HepG2 (cell line): ENCODE results near the gene LIMK2. TPM values are rescaled to one million over a fixed set of nuclear protein-coding genes. Genes with fewer than 3 reads are reported as not detected.

Experiments
- ARID4A ChIP-seq: sonication (generic); formaldehyde crosslinking; IDR thresholded peaks from 2 replicates; pipeline ENCODE4 v1.5.0; 2020; ENCODE audit warnings: mild to moderate bottlenecking, missing genetic modification reagents, borderline replicate concordance
- GPN1 ChIP-seq: sonication (generic); formaldehyde crosslinking; IDR thresholded peaks from 2 replicates; pipeline ENCODE4 v1.5.1; 2020; ENCODE audit warnings: missing genetic modification reagents, borderline replicate concordance
- GZF1 ChIP-seq: sonication (generic); formaldehyde crosslinking; IDR thresholded peaks from 2 replicates; pipeline ENCODE4 v1.5.1; 2020; ENCODE audit warnings: mild to moderate bottlenecking, missing genetic modification reagents
- HCFC1 ChIP-seq: fragments of 150-350 bp; IDR thresholded peaks from 2 replicates; pipeline ENCODE4 v1.6.1; 2014; ENCODE audit warnings: low read depth, low read length
- PCBP2 ChIP-seq: fragments of 200-400 bp; formaldehyde crosslinking; optimal IDR thresholded peaks from 2 replicates; pipeline ENCODE3; 2018; ENCODE audit warnings: low read length, low read depth; ENCODE audit not compliant: poor library complexity, severe bottlenecking
- POGZ ChIP-seq: sonication (generic); formaldehyde crosslinking; IDR thresholded peaks from 2 replicates; pipeline ENCODE4 v1.4.0; 2020; ENCODE audit warnings: mild to moderate bottlenecking, missing genetic modification reagents
- TARDBP ChIP-seq: sonication (generic); formaldehyde crosslinking; IDR thresholded peaks from 2 replicates; pipeline ENCODE4 v1.8.0; 2022; ENCODE audit warnings: mild to moderate bottlenecking, missing genetic modification reagents
- ZNF280B ChIP-seq: sonication (generic); formaldehyde crosslinking; IDR thresholded peaks from 2 replicates; pipeline ENCODE4 v1.5.0; 2020; ENCODE audit warnings: missing genetic modification reagents, mild to moderate bottlenecking, borderline replicate concordance
- ZNF331 ChIP-seq: sonication (generic); formaldehyde crosslinking; IDR thresholded peaks from 2 replicates; pipeline ENCODE4 v1.4.0; 2020; ENCODE audit warnings: missing genetic modification reagents
- ZNF746 ChIP-seq: sonication (generic); formaldehyde crosslinking; IDR thresholded peaks from 2 replicates; pipeline ENCODE4 v1.8.0; 2022; ENCODE audit warnings: mild to moderate bottlenecking, missing genetic modification reagents
- ZXDC ChIP-seq: sonication (generic); formaldehyde crosslinking; IDR thresholded peaks from 2 replicates; pipeline ENCODE4 v1.5.0; 2020; ENCODE audit warnings: mild to moderate bottlenecking, missing genetic modification reagents
- ZZZ3 ChIP-seq: sonication (generic); formaldehyde crosslinking; IDR thresholded peaks from 2 replicates; pipeline ENCODE4 v1.4.0; 2020; ENCODE audit warnings: missing genetic modification reagents, mild to moderate bottlenecking, borderline replicate concordance
- polyA plus RNA-seq, 8 experiments: library from polyadenylated mRNA; depleted of rRNA in 3 of 8; stranded (reverse) in 7 of 8; unstranded in 1 of 8; fragments of >200 nt; fragmentation: Illumina TruSeq in 4 of 8; extraction: Trizol in 4 of 8; gene quantifications; 2 replicates each; pipeline versions ENCODE4 v1.2.1 to v1.2.3, GENCODE V29; 2011 to 2016; ENCODE audit warnings: low read depth in 4 of 8, missing spikeins in 1 of 8, mixed read lengths in 1 of 8; ENCODE audit not compliant: insufficient read depth in 1 of 8
- total RNA-seq, 5 experiments: library from RNA; depleted of rRNA; stranded (reverse); fragments of >200 nt; fragmentation: Illumina TruSeq; extraction: Trizol; gene quantifications; 2 replicates each; pipeline ENCODE4 v1.2.3, GENCODE V29; 2016; ENCODE audit warnings: low read depth in 1 of 5
- TF ChIP-seq, protein P1 (sequence below): sonication (generic); formaldehyde crosslinking; IDR thresholded peaks from 2 replicates; pipeline ENCODE4 v1.4.0; 2020; ENCODE audit warnings: missing genetic modification reagents, borderline replicate concordance
- TF ChIP-seq, protein P2 (sequence below): sonication (generic); formaldehyde crosslinking; conservative IDR thresholded peaks from 2 replicates; pipeline ENCODE4 v1.4.0; 2020; ENCODE audit warnings: missing genetic modification reagents

The LIMK2 gene
- total and polyA plus RNA-seq, 2 of the 13 experiments (the other 11 are each of a cell fraction or from before 2014, with no cell fraction given), result 20.9 to 29.8 TPM

DNA sequence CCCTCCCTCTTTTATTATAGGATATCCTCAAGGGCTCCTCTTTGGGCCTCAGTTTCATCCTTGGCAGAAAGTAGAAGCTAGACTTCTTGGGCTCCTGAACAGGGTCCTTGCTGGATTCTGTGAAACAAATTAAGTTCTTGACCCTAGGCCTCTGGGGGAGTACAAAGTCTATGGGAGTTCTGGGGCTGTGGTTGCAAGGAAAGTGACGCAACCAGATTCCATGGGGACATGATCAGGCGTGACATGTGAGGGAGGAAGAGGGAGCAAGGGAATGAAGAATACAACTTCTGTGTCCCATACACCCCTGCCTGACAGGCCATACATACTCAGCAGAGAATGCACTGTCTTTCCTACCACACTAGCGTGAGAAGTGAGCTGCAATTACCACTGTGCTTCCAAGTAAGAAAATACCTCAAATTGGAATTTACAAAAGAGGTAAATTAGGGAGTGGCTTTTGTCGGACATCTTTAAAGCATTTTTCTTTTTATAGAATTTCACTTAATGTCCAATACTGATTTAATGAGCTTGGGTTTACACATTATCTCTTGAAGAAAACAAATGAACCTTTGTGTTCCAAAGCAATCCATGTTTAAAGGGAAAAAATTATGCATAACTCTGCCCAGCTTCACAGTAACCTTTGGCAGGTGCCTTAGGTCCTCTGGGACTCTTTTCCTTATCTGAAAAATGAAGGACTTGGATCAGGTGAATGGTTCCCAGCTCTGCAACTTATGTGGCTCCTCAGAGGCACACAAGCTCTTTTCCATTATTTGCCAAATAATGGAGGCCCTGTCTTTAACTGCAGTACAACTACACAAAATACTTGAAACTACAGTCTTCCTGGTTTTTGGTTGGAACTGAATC, 38.9 kb downstream of the LIMK2 start (continued):
- TF ChIP-seq ZNF280B (CRISPR knock-in tag) (no peak), ZNF331 (0 out of 2 replicates have a peak, but pooled peaks have one; percentile 44), GZF1 (CRISPR knock-in tag) (no peak), ARID4A (CRISPR knock-in tag) (peak; percentile 42; the same call in 1 of the 2 replicates), PCBP2 (no peak), ZZZ3 (CRISPR knock-in tag) (no peak), POGZ (no peak), HCFC1 (no peak), ZNF746 (CRISPR knock-in tag) (no peak), TARDBP (CRISPR knock-in tag) (peak; percentile 21; the same call in 1 of the 2 replicates), GPN1 (CRISPR knock-in tag) (no peak), ZXDC (no peak)
- TF ChIP-seq, protein P1, sequence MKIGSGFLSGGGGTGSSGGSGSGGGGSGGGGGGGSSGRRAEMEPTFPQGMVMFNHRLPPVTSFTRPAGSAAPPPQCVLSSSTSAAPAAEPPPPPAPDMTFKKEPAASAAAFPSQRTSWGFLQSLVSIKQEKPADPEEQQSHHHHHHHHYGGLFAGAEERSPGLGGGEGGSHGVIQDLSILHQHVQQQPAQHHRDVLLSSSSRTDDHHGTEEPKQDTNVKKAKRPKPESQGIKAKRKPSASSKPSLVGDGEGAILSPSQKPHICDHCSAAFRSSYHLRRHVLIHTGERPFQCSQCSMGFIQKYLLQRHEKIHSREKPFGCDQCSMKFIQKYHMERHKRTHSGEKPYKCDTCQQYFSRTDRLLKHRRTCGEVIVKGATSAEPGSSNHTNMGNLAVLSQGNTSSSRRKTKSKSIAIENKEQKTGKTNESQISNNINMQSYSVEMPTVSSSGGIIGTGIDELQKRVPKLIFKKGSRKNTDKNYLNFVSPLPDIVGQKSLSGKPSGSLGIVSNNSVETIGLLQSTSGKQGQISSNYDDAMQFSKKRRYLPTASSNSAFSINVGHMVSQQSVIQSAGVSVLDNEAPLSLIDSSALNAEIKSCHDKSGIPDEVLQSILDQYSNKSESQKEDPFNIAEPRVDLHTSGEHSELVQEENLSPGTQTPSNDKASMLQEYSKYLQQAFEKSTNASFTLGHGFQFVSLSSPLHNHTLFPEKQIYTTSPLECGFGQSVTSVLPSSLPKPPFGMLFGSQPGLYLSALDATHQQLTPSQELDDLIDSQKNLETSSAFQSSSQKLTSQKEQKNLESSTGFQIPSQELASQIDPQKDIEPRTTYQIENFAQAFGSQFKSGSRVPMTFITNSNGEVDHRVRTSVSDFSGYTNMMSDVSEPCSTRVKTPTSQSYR (CRISPR knock-in tag), result no peak
- TF ChIP-seq, protein P2, sequence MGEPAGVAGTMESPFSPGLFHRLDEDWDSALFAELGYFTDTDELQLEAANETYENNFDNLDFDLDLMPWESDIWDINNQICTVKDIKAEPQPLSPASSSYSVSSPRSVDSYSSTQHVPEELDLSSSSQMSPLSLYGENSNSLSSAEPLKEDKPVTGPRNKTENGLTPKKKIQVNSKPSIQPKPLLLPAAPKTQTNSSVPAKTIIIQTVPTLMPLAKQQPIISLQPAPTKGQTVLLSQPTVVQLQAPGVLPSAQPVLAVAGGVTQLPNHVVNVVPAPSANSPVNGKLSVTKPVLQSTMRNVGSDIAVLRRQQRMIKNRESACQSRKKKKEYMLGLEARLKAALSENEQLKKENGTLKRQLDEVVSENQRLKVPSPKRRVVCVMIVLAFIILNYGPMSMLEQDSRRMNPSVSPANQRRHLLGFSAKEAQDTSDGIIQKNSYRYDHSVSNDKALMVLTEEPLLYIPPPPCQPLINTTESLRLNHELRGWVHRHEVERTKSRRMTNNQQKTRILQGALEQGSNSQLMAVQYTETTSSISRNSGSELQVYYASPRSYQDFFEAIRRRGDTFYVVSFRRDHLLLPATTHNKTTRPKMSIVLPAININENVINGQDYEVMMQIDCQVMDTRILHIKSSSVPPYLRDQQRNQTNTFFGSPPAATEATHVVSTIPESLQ (CRISPR knock-in tag), result no peak
